Astrocyte (in vitro differentiated cells and primary cell): Measurements from ENCODE around the gene SPSB2. TPM values are rescaled to one million over a fixed set of nuclear protein-coding genes. Genes with fewer than 3 reads are reported as not detected.
"Not testable (repeated sequence)": the region's sequence is repeated elsewhere in the genome, so short reads cannot be mapped to it uniquely, and the experiment has no call there.

Experiments used
- DNase-seq: peaks from one replicate; pipeline ENCODE4 v3.0.0-alpha.2; 2010; ENCODE audit warnings: low read depth
- FAIRE-seq: peaks from 2 replicates; lab custom pipeline; 2011; peaks lifted over from hg19 to GRCh38; lab: Jason Lieb, UNC
- H2AFZ ChIP-seq: 2 replicates; pipeline ENCODE4 v1.6.0; 2012; ENCODE audit warnings: low read depth, low read length, inconsistent platforms
- H3K27ac ChIP-seq: 2 replicates; pipeline ENCODE4 v1.5.1; 2011; ENCODE audit warnings: low read depth, low read length, inconsistent platforms
- H3K27me3 ChIP-seq: 2 replicates; pipeline ENCODE4 v1.6.0; 2011; ENCODE audit warnings: low read length, inconsistent platforms; ENCODE audit not compliant: insufficient read depth
- H3K36me3 ChIP-seq: 2 replicates; pipeline ENCODE4 v1.5.1; 2011; ENCODE audit warnings: low read length, inconsistent platforms; ENCODE audit not compliant: insufficient read depth
- H3K4me1 ChIP-seq: 2 replicates; pipeline ENCODE4 v1.5.1; 2011; ENCODE audit warnings: low read length, inconsistent platforms; ENCODE audit not compliant: insufficient read depth
- H3K4me2 ChIP-seq: 2 replicates; pipeline ENCODE4 v1.6.0; 2012; ENCODE audit warnings: low read length, inconsistent platforms
- H3K4me3 ChIP-seq: 2 replicates; pipeline ENCODE4 v1.5.1; 2011; ENCODE audit warnings: low read depth, mild to moderate bottlenecking, low read length, inconsistent platforms; ENCODE audit not compliant: insufficient read depth
- H3K79me2 ChIP-seq: 2 replicates; pipeline ENCODE4 v1.6.0; 2012; ENCODE audit warnings: mild to moderate bottlenecking, low read length, inconsistent platforms; ENCODE audit not compliant: insufficient read depth
- H3K9ac ChIP-seq: 2 replicates; pipeline ENCODE4 v1.6.0; 2012; ENCODE audit warnings: mild to moderate bottlenecking, low read length, inconsistent platforms
- H3K9me3 ChIP-seq: 2 replicates; pipeline ENCODE4 v1.5.1; 2012; ENCODE audit warnings: low read depth, mild to moderate bottlenecking, low read length, inconsistent platforms; ENCODE audit not compliant: insufficient read depth
- H4K20me1 ChIP-seq: 2 replicates; pipeline ENCODE4 v1.6.0; 2012; ENCODE audit warnings: low read length, inconsistent platforms; ENCODE audit not compliant: insufficient read depth
- H3K27ac Mint-ChIP-seq: one replicate; pipeline ENCODE4 v1.8.0; 2021; ENCODE audit warnings: mild to moderate bottlenecking, mixed read lengths; ENCODE audit not compliant: unreplicated experiment
- H3K27me3 Mint-ChIP-seq: one replicate; pipeline ENCODE4 v1.8.0; 2021; ENCODE audit warnings: low read depth, mixed read lengths; ENCODE audit not compliant: unreplicated experiment
- H3K36me3 Mint-ChIP-seq: one replicate; pipeline ENCODE4 v1.8.0; 2021; ENCODE audit warnings: low read depth, mixed read lengths; ENCODE audit not compliant: unreplicated experiment
- H3K4me1 Mint-ChIP-seq: one replicate; pipeline ENCODE4 v1.8.0; 2021; ENCODE audit warnings: low read depth, mixed read lengths; ENCODE audit not compliant: unreplicated experiment
- H3K4me3 Mint-ChIP-seq: one replicate; pipeline ENCODE4 v1.8.0; 2021; ENCODE audit warnings: mild to moderate bottlenecking, moderate library complexity, mixed read lengths; ENCODE audit not compliant: unreplicated experiment
- H3K9me3 Mint-ChIP-seq: one replicate; pipeline ENCODE4 v1.8.0; 2021; ENCODE audit warnings: mild to moderate bottlenecking, mixed read lengths; ENCODE audit not compliant: unreplicated experiment
- CTCF ChIP-seq: IDR thresholded peaks from 2 replicates; pipeline ENCODE4 v1.5.1; 2011; ENCODE audit warnings: low read depth, mild to moderate bottlenecking, inconsistent platforms, low read length, moderate library complexity; ENCODE audit not compliant: insufficient read depth
- EZH2 ChIP-seq: IDR thresholded peaks from 2 replicates; pipeline ENCODE4 v1.6.1; 2012; ENCODE audit warnings: mild to moderate bottlenecking, low read length, inconsistent platforms; ENCODE audit not compliant: insufficient read depth
- total RNA-seq: library from RNA; stranded (reverse); gene quantifications from 2 replicates; pipeline ENCODE4 v1.2.1, GENCODE V29; 2021

Gene SPSB2
- total RNA-seq, 1 donor from 2014 or later: 4.9 TPM

GRCh38 chr12:6874015-6874368 is 889 bp upstream of the SPSB2 start:
- H3K4me3 Mint-ChIP-seq: peak overlapping the region; percentile 86
- H2AFZ ChIP-seq: peak overlapping the region; percentile 74

GRCh38 chr12:6872073-6873048 is 742 bp downstream of the SPSB2 start:
- H3K4me3 ChIP-seq: peak overlapping the region; percentile 70
- H3K4me2 ChIP-seq: peak overlapping the region; percentile 97
- peak overlapping the region; percentile 62 for H2AFZ ChIP-seq
- H3K9ac ChIP-seq: peak overlapping the region; percentile 88
- no peaks in the 10 kb centered on the region for H3K9me3 ChIP-seq
- peaks cover 30% of the 10 kb centered on the region for H3K4me1 ChIP-seq
- DNase-seq (no peak), FAIRE-seq (no peak)
- peaks cover 49% of the 10 kb centered on the region for H4K20me1 ChIP-seq
- Mint-ChIP-seq H3K36me3 (peaks cover 24% of the 10 kb centered on the region), H3K9me3 (no peaks in the 10 kb centered on the region), H3K27ac (peak overlapping the region; percentile 77), H3K4me1 (peaks cover 23% of the 10 kb centered on the region), H3K27me3 (no peaks in the 10 kb centered on the region), H3K4me3 (peak overlapping the region; percentile 90)
- peak overlapping the region; percentile 50 for H3K27ac ChIP-seq
- H3K27me3 ChIP-seq: no peaks in the 10 kb centered on the region
- H3K36me3 ChIP-seq: peaks cover 21% of the 10 kb centered on the region
- TF ChIP-seq CTCF (peak; percentile 72), EZH2 (no peak)
- peaks cover 59% of the 10 kb centered on the region for H3K79me2 ChIP-seq

More at GRCh38 chr12:6874015-6874368, 889 bp upstream of the SPSB2 start:
- not testable (repeated sequence) for FAIRE-seq, H3K27me3 ChIP-seq, DNase-seq, H3K9me3 Mint-ChIP-seq, H3K9me3 ChIP-seq, H3K27me3 Mint-ChIP-seq
- peak overlapping the region; percentile 97 for H3K4me2 ChIP-seq
- Mint-ChIP-seq H3K27ac (peak overlapping the region; percentile 75), H3K36me3 (peaks cover 21% of the 10 kb centered on the region), H3K4me1 (peaks cover 19% of the 10 kb centered on the region)
- H3K9ac ChIP-seq: peak overlapping the region; percentile 79
- H3K36me3 ChIP-seq: peaks cover 21% of the 10 kb centered on the region
- H3K4me1 ChIP-seq: peaks cover 21% of the 10 kb centered on the region
- H3K79me2 ChIP-seq: peaks cover 42% of the 10 kb centered on the region
- H3K27ac ChIP-seq: peak overlapping the region; percentile 39
- H4K20me1 ChIP-seq: peaks cover 33% of the 10 kb centered on the region
- H3K4me3 ChIP-seq: peak overlapping the region; percentile 70

GRCh38 chr12:6871052-6871957 is 1.8 kb downstream of the SPSB2 start:
- Histone ChIP-seq H3K79me2 (peaks cover 59% of the 10 kb centered on the region), H3K36me3 (peaks cover 21% of the 10 kb centered on the region), H3K4me1 (peaks cover 37% of the 10 kb centered on the region), H3K4me3 (peak overlapping the region; percentile 70), H2AFZ (no peak overlapping the region), H3K4me2 (peak overlapping the region; percentile 97), H3K9ac (peak overlapping the region; percentile 88), H4K20me1 (peaks cover 49% of the 10 kb centered on the region), H3K9me3 (no peaks in the 10 kb centered on the region), H3K27me3 (no peaks in the 10 kb centered on the region), H3K27ac (no peak overlapping the region)
- peak overlapping the region; percentile 90 for H3K4me3 Mint-ChIP-seq
- no peak for FAIRE-seq
- TF ChIP-seq EZH2 (no peak), CTCF (no peak)
- H3K36me3 Mint-ChIP-seq: peaks cover 21% of the 10 kb centered on the region
- DNase-seq: no peak
- H3K27me3 Mint-ChIP-seq: no peaks in the 10 kb centered on the region
- peak overlapping the region; percentile 69 for H3K27ac Mint-ChIP-seq
- no peaks in the 10 kb centered on the region for H3K9me3 Mint-ChIP-seq
- peaks cover 23% of the 10 kb centered on the region for H3K4me1 Mint-ChIP-seq

GRCh38 chr12:6870304-6870703 is 2.8 kb downstream of the SPSB2 start:
- Histone ChIP-seq H3K9ac (peak overlapping the region; percentile 30), H3K4me1 (peaks cover 37% of the 10 kb centered on the region), H3K36me3 (peaks cover 19% of the 10 kb centered on the region), H4K20me1 (peaks cover 49% of the 10 kb centered on the region), H3K79me2 (peaks cover 55% of the 10 kb centered on the region)
- not testable (repeated sequence) for H3K9me3 ChIP-seq, H3K27ac ChIP-seq, H2AFZ ChIP-seq, DNase-seq, H3K4me2 ChIP-seq, H3K27me3 Mint-ChIP-seq, H3K9me3 Mint-ChIP-seq, H3K4me3 ChIP-seq, H3K27me3 ChIP-seq, FAIRE-seq
- H3K27ac Mint-ChIP-seq: peak overlapping the region; percentile 41
- peak overlapping the region; percentile 78 for H3K4me3 Mint-ChIP-seq
- H3K36me3 Mint-ChIP-seq: peaks cover 24% of the 10 kb centered on the region
- peaks cover 23% of the 10 kb centered on the region for H3K4me1 Mint-ChIP-seq
